OCI-LY3 (cell line): Measurements from ENCODE around the gene MPV17L2.

Source experiments
- H2AFZ ChIP-seq: fragments of 200-600, 300-600 bp; shearing (Covaris generic); 2 replicates; pipeline ENCODE4 v1.6.0; 2014; ENCODE audit warnings: antibody characterized with exemption, low read depth, low read length
- H3K27ac ChIP-seq: fragments of 200-600, 300-600 bp; sonication (generic); 2 replicates; pipeline ENCODE4 v1.5.1; 2014; ENCODE audit warnings: mild to moderate bottlenecking, low read length, moderate library complexity, mixed read lengths
- H3K27me3 ChIP-seq: fragments of 200-600, 300-600 bp; sonication (generic); 2 replicates; pipeline ENCODE4 v1.6.1; 2014; ENCODE audit warnings: low read depth, low read length, mixed read lengths
- H3K36me3 ChIP-seq: fragments of 200-600, 300-600 bp; sonication (generic); replicated peaks from 2 replicates; pipeline ENCODE3; 2014; ENCODE audit warnings: low read depth, low read length, mixed read lengths
- H3K4me1 ChIP-seq: fragments of 300-600, 200-600 bp; sonication (generic); 2 replicates; pipeline ENCODE4 v1.6.1; 2014; ENCODE audit warnings: low read length, mixed read lengths
- H3K4me2 ChIP-seq: fragments of 200-600, 300-600 bp; sonication (generic); 2 replicates; pipeline ENCODE4 v1.6.1; 2014; ENCODE audit warnings: low read length, mixed read lengths
- H3K4me3 ChIP-seq: fragments of 300-600, 200-600 bp; sonication (generic); 2 replicates; pipeline ENCODE4 v1.5.1; 2014; ENCODE audit warnings: antibody characterized with exemption, mild to moderate bottlenecking, low read length, moderate library complexity
- H3K79me2 ChIP-seq: fragments of 300-600, 200-600 bp; shearing (Covaris generic); 2 replicates; pipeline ENCODE4 v1.6.1; 2014; ENCODE audit warnings: mild to moderate bottlenecking, low read length, mixed read lengths
- H3K9ac ChIP-seq: fragments of 300-600, 200-600 bp; shearing (Covaris generic); 2 replicates; pipeline ENCODE4 v1.6.0; 2014; ENCODE audit warnings: mild to moderate bottlenecking, low read length, moderate library complexity
- H3K9me3 ChIP-seq: fragments of 200-600, 300-600 bp; shearing (Covaris generic); 2 replicates; pipeline ENCODE4 v1.6.1; 2014; ENCODE audit warnings: low read length, mixed read lengths; ENCODE audit not compliant: insufficient read depth
- H4K20me1 ChIP-seq: fragments of 200-600, 300-600 bp; sonication (generic); 2 replicates; pipeline ENCODE4 v1.6.1; 2016; ENCODE audit warnings: low read length, mixed read lengths; ENCODE audit not compliant: insufficient read depth
- EZH2phosphoT487 ChIP-seq: fragments of 200-600 bp; shearing (Covaris generic); IDR thresholded peaks from 2 replicates; pipeline ENCODE4 v1.6.1; 2018; ENCODE audit warnings: antibody characterized with exemption, mixed run types, low read depth
- TF ChIP-seq, protein P1 (sequence below): fragments of 200-600, 300-600 bp; sonication (generic); IDR thresholded peaks from 2 replicates; pipeline ENCODE4 v1.5.1; 2014; ENCODE audit warnings: antibody characterized with exemption, low read length, low read depth

MPV17L2 gene

DNA sequence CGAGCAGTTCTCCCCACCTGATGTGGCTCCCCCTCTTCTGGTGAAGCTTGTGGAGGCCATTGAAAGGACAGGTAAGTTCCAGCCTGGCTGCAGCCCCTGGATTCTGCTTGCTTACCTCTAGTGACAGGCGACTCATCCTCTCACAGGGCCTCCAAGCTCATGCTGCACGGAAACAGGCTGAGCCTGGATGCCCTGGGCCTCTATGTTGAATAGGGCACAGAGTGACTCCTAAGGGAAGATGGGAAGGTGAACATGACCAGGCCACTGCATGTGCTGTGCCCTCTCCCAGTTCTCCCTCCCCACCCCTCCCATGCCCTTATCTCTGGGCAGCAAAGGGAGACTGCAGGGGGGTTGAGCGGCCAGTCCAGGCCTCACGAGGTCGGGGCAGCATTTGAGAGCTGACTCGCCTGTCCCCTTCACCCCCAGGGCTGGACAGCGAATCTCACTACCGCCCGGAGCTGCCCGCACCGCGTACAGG is 32.5 kb upstream of the MPV17L2 start:
- peak overlapping the region; percentile 78 for H3K4me3 ChIP-seq
- TF ChIP-seq, protein P1, sequence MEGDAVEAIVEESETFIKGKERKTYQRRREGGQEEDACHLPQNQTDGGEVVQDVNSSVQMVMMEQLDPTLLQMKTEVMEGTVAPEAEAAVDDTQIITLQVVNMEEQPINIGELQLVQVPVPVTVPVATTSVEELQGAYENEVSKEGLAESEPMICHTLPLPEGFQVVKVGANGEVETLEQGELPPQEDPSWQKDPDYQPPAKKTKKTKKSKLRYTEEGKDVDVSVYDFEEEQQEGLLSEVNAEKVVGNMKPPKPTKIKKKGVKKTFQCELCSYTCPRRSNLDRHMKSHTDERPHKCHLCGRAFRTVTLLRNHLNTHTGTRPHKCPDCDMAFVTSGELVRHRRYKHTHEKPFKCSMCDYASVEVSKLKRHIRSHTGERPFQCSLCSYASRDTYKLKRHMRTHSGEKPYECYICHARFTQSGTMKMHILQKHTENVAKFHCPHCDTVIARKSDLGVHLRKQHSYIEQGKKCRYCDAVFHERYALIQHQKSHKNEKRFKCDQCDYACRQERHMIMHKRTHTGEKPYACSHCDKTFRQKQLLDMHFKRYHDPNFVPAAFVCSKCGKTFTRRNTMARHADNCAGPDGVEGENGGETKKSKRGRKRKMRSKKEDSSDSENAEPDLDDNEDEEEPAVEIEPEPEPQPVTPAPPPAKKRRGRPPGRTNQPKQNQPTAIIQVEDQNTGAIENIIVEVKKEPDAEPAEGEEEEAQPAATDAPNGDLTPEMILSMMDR, result no peak
- TF ChIP-seq EZH2phosphoT487, result no peak
- peaks cover 26% of the 10 kb centered on the region for H3K36me3 ChIP-seq
- peaks cover 10% of the 10 kb centered on the region for H3K4me1 ChIP-seq
- H3K27ac ChIP-seq, result peak overlapping the region; percentile 31
- no peaks in the 10 kb centered on the region for H3K79me2 ChIP-seq
- 0 out of 2 replicates have a peak overlapping the region, but pooled peaks have one; percentile 10 for H2AFZ ChIP-seq
- peak overlapping the region; percentile 82 for H3K9ac ChIP-seq
- H3K9me3 ChIP-seq, result no peaks in the 10 kb centered on the region
- no peaks in the 10 kb centered on the region for H4K20me1 ChIP-seq
- peak overlapping the region; percentile 94 for H3K4me2 ChIP-seq
- H3K27me3 ChIP-seq, result no peaks in the 10 kb centered on the region

DNA sequence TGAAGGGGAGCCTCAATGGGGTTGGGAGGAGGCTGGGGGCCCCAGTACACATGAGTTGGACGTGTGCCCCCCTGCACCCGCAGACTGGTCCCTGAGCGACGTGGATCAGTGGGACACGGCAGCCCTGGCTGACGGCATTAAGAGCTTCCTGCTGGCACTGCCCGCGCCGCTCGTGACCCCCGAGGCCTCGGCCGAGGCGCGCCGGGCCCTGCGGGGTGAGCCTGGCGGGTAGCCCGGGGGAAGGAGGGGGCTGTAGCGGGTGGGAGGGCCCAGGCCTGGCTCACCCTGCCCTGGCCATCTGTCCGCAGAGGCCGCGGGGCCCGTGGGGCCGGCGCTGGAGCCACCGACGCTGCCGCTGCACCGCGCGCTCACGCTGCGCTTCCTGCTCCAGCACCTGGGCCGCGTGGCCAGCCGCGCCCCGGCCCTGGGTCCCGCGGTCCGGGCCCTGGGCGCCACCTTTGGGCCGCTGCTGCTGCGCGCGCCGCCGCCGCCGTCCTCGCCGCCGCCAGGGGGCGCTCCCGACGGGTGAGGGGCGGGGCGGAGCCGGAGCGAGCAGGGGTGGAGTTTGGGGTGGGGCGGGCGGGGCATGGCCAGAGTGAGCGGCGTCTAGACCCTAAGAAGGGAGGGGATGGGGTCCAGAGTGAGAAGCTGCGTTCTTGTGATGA is 31.9 kb upstream of the MPV17L2 start:
- Histone ChIP-seq H2AFZ (0 out of 2 replicates have a peak overlapping the region, but pooled peaks have one; percentile 10), H3K27me3 (no peaks in the 10 kb centered on the region), H4K20me1 (no peaks in the 10 kb centered on the region), H3K79me2 (no peaks in the 10 kb centered on the region), H3K4me3 (peak overlapping the region; percentile 78), H3K4me1 (peaks cover 10% of the 10 kb centered on the region), H3K4me2 (peak overlapping the region; percentile 94), H3K36me3 (peaks cover 25% of the 10 kb centered on the region), H3K9me3 (no peaks in the 10 kb centered on the region), H3K27ac (peak overlapping the region; percentile 31), H3K9ac (peak overlapping the region; percentile 82)
- TF ChIP-seq, protein P1, result peak; percentile 41
- no peak for TF ChIP-seq EZH2phosphoT487

DNA sequence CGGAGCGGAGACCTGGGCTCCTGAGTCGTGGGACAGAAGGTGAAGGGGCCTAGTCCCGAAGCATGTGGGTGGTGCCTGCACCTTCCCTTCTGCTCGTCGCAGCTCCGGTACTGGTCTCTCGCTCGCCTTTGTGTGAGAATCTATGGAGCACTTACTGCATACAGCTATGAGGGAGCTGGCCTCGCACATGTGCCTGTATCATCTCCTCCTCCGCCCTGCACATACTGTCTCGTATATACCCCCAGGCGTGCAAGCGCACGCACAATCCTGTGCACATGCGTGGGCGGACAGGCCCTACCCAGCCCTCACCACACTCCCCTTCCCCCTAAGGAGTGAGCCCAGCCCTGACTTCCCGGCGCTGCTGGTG is 31.4 kb upstream of the MPV17L2 start:
- peak overlapping the region; percentile 43; the same call in 1 of the 2 replicates for H3K4me3 ChIP-seq
- TF ChIP-seq, protein P1, result no peak
- TF ChIP-seq EZH2phosphoT487, result no peak
- no peaks in the 10 kb centered on the region for H3K79me2 ChIP-seq
- H3K4me1 ChIP-seq, result peaks cover 10% of the 10 kb centered on the region
- peak overlapping the region; percentile 52 for H3K4me2 ChIP-seq
- peaks cover 20% of the 10 kb centered on the region for H3K36me3 ChIP-seq
- no peaks in the 10 kb centered on the region for H3K27me3 ChIP-seq
- no peak overlapping the region for H3K9ac ChIP-seq
- no peaks in the 10 kb centered on the region for H3K9me3 ChIP-seq
- H4K20me1 ChIP-seq, result no peaks in the 10 kb centered on the region
- H2AFZ ChIP-seq, result no peak overlapping the region
- no peak overlapping the region for H3K27ac ChIP-seq

DNA sequence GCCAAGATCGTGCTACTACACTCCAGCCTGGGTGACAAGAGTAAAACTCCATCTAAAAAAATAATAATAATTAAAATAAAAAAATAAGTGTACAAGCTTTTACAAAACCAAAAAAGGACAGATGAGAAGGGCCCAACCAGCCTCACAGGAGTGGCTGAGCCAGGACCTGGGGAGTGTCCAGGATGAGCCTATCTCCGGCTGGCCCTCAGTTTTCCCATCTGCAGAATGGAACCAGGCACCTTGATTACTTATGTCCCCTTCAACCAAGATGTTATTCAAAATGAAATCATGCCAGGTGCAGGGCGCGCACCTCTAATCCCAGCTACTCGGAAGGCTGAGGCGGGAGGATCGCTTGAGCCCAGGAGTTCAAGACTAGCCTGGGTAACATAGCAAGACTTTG is 28.9 kb upstream of the MPV17L2 start:
- Histone ChIP-seq H3K4me3 (no peak overlapping the region), H3K4me1 (peaks cover 23% of the 10 kb centered on the region), H3K36me3 (peaks cover 35% of the 10 kb centered on the region), H3K27ac (no peak overlapping the region), H3K9ac (no peak overlapping the region), H2AFZ (no peak overlapping the region), H3K4me2 (no peak overlapping the region), H4K20me1 (no peaks in the 10 kb centered on the region), H3K27me3 (no peaks in the 10 kb centered on the region), H3K79me2 (no peaks in the 10 kb centered on the region), H3K9me3 (no peaks in the 10 kb centered on the region)
- TF ChIP-seq EZH2phosphoT487, result no peak
- TF ChIP-seq, protein P1, result no peak
